Aorta (tissue), 5 donors: ENCODE results near the gene USP11. TPM values are rescaled to one million over a fixed set of nuclear protein-coding genes. Genes with fewer than 3 reads are reported as not detected.
A peak's percentile ranks its signal among the peaks of the same experiment; 100 is the strongest.

Experiments used
- ATAC-seq: fragments of 200-7000 bp; cut with Tn5 transposase; one replicate; pipeline ENCODE4 v1.9.1; 2022; ENCODE audit warnings: moderate library complexity; ENCODE audit not compliant: low FRiP score
- DNase-seq, 2 donors: peaks; one replicate each; pipeline ENCODE4 v3.0.0-alpha.2; 2020
- H3K27ac ChIP-seq, 2 donors: one replicate each; pipeline ENCODE4 v1.5.1; 2013; ENCODE audit warnings: low read length in 2 of 2, mild to moderate bottlenecking in 2 of 2, moderate library complexity in 2 of 2, control low read depth in 1 of 2, inconsistent platforms in 1 of 2, low read depth in 1 of 2
- H3K27me3 ChIP-seq, 2 donors: one replicate each; pipeline ENCODE4 v1.6.1; 2013; ENCODE audit warnings: control low read depth in 1 of 2, low read length in 1 of 2, mild to moderate bottlenecking in 1 of 2, moderate library complexity in 1 of 2; ENCODE audit not compliant: insufficient read depth in 2 of 2, control insufficient read depth in 1 of 2
- H3K36me3 ChIP-seq, 2 donors: one replicate each; pipeline ENCODE4 v1.6.1; 2013; ENCODE audit warnings: control low read depth in 1 of 2, low read length in 1 of 2, mild to moderate bottlenecking in 1 of 2; ENCODE audit not compliant: insufficient read depth in 2 of 2, control insufficient read depth in 1 of 2
- H3K4me1 ChIP-seq, 2 donors: one replicate each; pipeline ENCODE4 v1.6.1; 2013; ENCODE audit warnings: low read length in 2 of 2, control low read depth in 1 of 2, mild to moderate bottlenecking in 1 of 2, moderate library complexity in 1 of 2; ENCODE audit not compliant: insufficient read depth in 2 of 2, control insufficient read depth in 1 of 2
- H3K4me3 ChIP-seq, 2 donors: one replicate each; pipeline ENCODE4 v1.5.1; 2013; ENCODE audit warnings: low read length in 2 of 2, control low read depth in 1 of 2, mild to moderate bottlenecking in 1 of 2
- H3K9me3 ChIP-seq: one replicate; pipeline ENCODE4 v1.6.1; 2013; ENCODE audit warnings: mild to moderate bottlenecking, low read length; ENCODE audit not compliant: control insufficient read depth
- WGBS, 2 donors: extraction: QIAGEN DNeasy Blood & Tissue Kit; methylation state at CpG; one replicate each; pipeline ENCODE4 v1.1.7; 2013; 5-methylcytosine and 5-hydroxymethylcytosine counted together
- intact Hi-C, 2 donors: fragments of 100-400 bp; cut with DNase I; formaldehyde crosslinking; loops; one replicate each; pipeline versions ENCODE4 v1.14.2 to v1.15.0; 2022
- polyA plus RNA-seq, 2 donors: library from polyadenylated mRNA; stranded (reverse); fragments of 200-250 nt; gene quantifications; one replicate each; pipeline ENCODE4 v1.2.3, GENCODE V29; 2013
- total RNA-seq, 2 donors: library from RNA; stranded (reverse); fragmentation: NEBNext Ultra II Directional; extraction: Animal tissue kit (Norgen Biotek cat#: 25700); gene quantifications; one replicate each; pipeline ENCODE4 v1.2.1, GENCODE V29; 2021
- donor health status: healthy with polysubstance abuse.
- donor health status: Bipolar disorder and iron deficiency.
- donor health status: DM: no; HTN: no; CAD: no.
- donor health status: DM: no; HTN: no; CAD: no.
- donor health status: DM: yes; HTN: yes; CAD: no.

USP11 gene
- total and polyA plus RNA-seq, 4 donors: 15.3 to 90.3 (median 73.9) TPM

DNA sequence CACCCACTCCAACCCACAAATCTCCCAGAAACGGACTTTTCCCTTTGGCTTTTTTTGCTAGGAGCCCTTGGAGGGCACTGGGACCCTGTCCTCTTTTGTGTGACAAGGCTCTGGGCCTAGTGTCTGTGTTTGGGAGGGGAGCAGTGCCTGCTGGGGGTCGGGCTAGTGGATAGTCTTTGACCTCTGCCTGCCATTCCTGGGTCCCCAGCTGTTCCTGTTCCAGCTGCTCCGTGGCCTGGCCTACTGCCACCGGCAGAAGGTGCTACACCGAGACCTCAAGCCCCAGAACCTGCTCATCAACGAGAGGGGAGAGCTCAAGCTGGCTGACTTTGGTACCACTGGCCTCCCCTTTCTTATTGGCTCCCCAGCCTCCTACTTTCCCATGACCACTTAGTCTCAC lies 6.7 kb upstream of the USP11 start:
- H3K4me1 ChIP-seq: no peaks in the 10 kb centered on the region
- H3K27ac ChIP-seq: no peak overlapping the region
- WGBS, 2 donors: 81 to 91% methylated on average over 6 of the region's 6 CpGs
- H3K36me3 ChIP-seq: peaks cover 0 to 4% of the 10 kb centered on the region in 2 donors
- no peaks in the 10 kb centered on the region for H3K9me3 ChIP-seq
- no peaks in the 10 kb centered on the region for H3K27me3 ChIP-seq
- DNase-seq: peak in 1 of 2 donors; percentile 45
- intact Hi-C loops: no loop called here
- no peak for ATAC-seq
- H3K4me3 ChIP-seq: no peak overlapping the region

DNA sequence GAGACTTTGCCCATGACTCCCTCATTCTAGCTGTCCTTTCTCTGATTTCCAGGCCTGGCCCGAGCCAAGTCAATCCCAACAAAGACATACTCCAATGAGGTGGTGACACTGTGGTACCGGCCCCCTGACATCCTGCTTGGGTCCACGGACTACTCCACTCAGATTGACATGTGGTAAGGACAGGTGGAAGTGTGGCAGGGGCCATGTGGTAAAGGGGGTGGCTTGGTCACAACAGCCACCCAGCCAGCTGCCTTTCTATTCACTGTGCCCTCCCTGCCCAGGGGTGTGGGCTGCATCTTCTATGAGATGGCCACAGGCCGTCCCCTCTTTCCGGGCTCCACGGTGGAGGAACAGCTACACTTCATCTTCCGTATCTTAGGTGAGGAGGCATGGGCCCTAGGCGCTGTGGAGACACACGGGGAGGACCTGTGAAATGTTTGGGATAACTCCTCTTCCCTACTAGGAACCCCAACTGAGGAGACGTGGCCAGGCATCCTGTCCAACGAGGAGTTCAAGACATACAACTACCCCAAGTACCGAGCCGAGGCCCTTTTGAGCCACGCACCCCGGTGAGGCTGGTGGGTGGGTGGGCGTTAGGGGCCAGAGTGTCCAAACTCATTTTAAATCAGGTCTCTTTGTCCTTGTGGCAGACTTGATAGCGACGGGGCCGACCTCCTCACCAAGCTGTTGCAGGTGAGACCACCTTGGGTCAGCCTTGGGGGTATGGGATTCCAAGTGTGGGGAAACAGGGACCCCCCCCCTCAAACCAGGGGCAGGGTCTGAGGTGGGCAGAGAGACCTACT lies 6.1 kb upstream of the USP11 start:
- intact Hi-C loops: no loop called here
- no peak overlapping the region for H3K27ac ChIP-seq
- H3K27me3 ChIP-seq: no peaks in the 10 kb centered on the region
- H3K4me3 ChIP-seq: no peak overlapping the region
- DNase-seq (peak in 1 of 2 donors; percentile 60), ATAC-seq (no peak)
- no peaks in the 10 kb centered on the region for H3K4me1 ChIP-seq
- 87 to 94% methylated on average over 19 of the region's 19 CpGs for WGBS, 2 donors
- H3K9me3 ChIP-seq: no peaks in the 10 kb centered on the region
- H3K36me3 ChIP-seq: peaks cover 0 to 4% of the 10 kb centered on the region in 2 donors

DNA sequence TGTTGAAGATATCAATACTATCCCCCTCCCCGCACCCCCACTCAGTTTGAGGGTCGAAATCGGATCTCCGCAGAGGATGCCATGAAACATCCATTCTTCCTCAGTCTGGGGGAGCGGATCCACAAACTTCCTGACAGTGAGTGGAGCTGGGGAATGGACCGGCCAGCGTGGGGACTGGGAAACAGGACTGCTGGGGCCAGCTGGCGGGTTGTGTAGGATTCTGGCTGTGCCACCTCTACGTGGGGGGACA lies 5.5 kb upstream of the USP11 start:
- 90 to 91% methylated on average over 9 of the region's 9 CpGs for WGBS, 2 donors
- H3K4me3 ChIP-seq: no peak overlapping the region
- H3K27ac ChIP-seq: no peak overlapping the region
- ATAC-seq (no peak), DNase-seq (peak in 1 of 2 donors; percentile 45)
- peaks cover 0 to 4% of the 10 kb centered on the region in 2 donors for H3K36me3 ChIP-seq
- H3K9me3 ChIP-seq: no peaks in the 10 kb centered on the region
- intact Hi-C loops: no loop called here
- H3K27me3 ChIP-seq: no peaks in the 10 kb centered on the region
- no peaks in the 10 kb centered on the region for H3K4me1 ChIP-seq

DNA sequence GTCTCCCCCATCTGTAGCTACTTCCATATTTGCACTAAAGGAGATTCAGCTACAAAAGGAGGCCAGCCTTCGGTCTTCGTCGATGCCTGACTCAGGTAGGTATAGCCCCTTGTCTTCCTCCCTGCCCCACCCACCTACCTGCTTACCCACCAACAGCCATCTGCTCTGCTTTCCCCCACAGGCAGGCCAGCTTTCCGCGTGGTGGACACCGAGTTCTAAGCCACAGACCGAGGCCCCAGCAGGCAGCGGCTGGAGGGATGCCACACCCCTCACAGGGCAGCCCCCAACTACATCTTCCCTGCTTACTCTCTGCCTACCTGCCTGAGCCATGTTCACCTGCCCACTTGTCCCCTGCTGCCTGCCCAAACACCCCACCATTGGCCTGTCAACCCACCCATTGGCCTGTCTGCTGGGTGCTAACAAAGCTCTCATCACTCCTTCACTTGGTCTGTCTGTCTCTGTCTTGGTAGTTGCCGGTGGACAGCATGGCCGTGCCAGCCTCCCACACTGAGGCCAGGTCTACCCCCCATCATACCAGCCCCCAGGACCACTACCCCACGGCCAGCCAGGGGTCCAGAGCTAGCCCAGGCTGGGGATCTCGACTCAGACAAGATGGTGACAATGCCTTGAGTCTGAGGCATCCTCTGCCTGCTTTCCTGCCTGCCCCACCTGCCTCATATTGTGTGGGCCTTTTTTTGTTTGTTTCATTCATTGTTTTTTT lies 4.1 kb upstream of the USP11 start:
- DNase-seq (peak in 1 of 2 donors; percentile 67), ATAC-seq (no peak)
- Histone ChIP-seq H3K27ac (no peak overlapping the region), H3K9me3 (no peaks in the 10 kb centered on the region), H3K27me3 (no peaks in the 10 kb centered on the region), H3K4me3 (no peak overlapping the region), H3K4me1 (no peaks in the 10 kb centered on the region), H3K36me3 (peaks cover 0 to 4% of the 10 kb centered on the region in 2 donors)
- WGBS, 2 donors: 92 to 95% methylated on average over 12 of the region's 12 CpGs
- intact Hi-C loops: no loop called here

DNA sequence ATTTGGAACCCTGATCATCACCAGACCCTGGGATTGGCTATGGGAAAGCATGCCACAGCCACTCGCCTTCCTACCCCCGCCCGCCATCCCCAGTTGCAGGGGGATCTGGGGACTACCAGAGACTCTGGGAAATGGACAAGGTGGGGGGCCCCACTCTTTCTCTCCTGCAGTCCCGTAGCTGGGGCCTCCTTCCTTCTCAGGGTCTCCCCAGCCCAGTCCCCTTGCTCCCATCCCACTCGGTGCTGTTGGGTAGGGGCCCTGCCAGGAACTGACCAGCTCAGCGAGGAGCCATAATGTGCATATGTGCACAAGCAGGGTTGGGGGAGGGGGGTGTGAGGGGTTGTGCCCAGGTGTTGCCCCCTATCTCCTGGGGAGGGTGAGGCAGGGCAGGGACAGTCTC lies 3.4 kb upstream of the USP11 start:
- no peak for ATAC-seq

DNA sequence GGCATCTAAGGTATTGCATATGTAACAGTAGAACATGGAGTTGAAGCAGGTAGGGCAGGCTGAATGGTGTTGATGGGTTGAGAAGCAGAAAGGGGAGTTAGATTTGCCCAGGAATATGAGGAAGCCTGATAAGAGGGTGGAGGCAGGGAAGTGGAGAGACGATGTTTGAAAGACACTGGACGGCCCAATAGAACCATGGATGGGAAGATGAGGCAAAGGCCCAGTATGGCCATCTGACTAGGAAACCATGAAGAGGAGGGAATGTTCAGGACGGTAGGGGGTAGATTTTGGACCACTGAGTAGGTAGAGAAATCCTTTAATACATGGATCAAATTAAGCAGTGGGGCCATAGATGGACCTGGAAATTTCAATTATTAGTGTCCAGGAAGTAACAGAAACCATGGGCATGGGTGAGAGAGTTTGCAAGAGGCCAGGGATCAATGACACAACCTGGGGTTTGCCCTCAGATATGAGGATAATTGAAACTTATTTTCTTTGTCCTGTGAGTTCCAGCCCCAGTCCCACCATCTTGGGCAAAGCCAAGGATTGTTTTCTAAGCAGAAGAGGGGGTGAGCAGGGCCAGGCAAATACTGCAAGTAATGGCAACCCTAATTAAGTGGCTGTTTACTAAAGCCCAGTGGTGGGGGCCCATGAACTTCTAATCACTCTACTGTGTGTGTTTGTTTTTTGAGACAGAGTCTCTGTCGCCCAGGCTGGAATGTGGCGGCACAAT lies 2.5 kb upstream of the USP11 start:
- no peaks in the 10 kb centered on the region for H3K27me3 ChIP-seq
- H3K27ac ChIP-seq: no peak overlapping the region
- H3K36me3 ChIP-seq: peaks cover 0 to 2% of the 10 kb centered on the region in 2 donors
- no peaks in the 10 kb centered on the region for H3K9me3 ChIP-seq
- ATAC-seq (no peak), DNase-seq (peak in 1 of 2 donors; percentile 40)
- WGBS, 2 donors: 84 to 89% methylated on average over 5 of the region's 5 CpGs
- H3K4me1 ChIP-seq: no peaks in the 10 kb centered on the region
- intact Hi-C loops: loop anchor here in 1 of 2 donors (5.0 kb wide), 1 partner anchor 132 kb away; no protein-coding TSS in a partner anchor
- H3K4me3 ChIP-seq: no peak overlapping the region

More for the DNA sequence above, 3.4 kb upstream of the USP11 start:
- Histone ChIP-seq H3K4me3 (no peak overlapping the region), H3K27me3 (no peaks in the 10 kb centered on the region), H3K27ac (no peak overlapping the region), H3K36me3 (peaks cover 0 to 4% of the 10 kb centered on the region in 2 donors), H3K9me3 (no peaks in the 10 kb centered on the region), H3K4me1 (no peaks in the 10 kb centered on the region)
- intact Hi-C loops: no loop called here
- 87 to 97% methylated on average over 6 of the region's 6 CpGs for WGBS, 2 donors
- peak in 1 of 2 donors; percentile 59 for DNase-seq

DNA sequence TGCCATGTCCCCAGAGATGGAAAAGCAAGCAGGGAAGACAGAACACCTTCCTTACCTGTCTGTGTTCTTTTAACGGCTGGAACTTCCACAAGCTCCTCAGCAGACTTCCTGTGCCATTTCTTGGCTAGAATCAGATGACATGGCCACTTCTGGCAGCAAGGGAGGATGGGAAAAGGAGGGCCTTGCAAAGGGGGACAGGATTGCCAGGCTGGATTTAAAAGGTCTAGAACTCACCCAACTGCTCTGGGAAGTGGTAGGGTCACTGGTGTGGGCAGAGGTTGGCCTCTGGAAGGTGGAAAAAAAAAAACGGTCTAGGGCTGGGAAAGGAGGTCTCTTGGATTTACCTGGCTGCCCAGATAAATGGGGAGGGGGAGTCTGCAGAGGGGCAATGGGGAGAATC lies 1.6 kb upstream of the USP11 start:
- Histone ChIP-seq H3K9me3 (no peaks in the 10 kb centered on the region), H3K4me3 (no peak overlapping the region), H3K36me3 (peaks cover 0 to 2% of the 10 kb centered on the region in 2 donors), H3K4me1 (no peaks in the 10 kb centered on the region), H3K27ac (no peak overlapping the region), H3K27me3 (no peaks in the 10 kb centered on the region)
- 74 to 80% methylated on average over 2 of the region's 2 CpGs for WGBS, 2 donors
- intact Hi-C loops: loop anchor here in 1 of 2 donors (5.0 kb wide), 1 partner anchor 131 kb away; no protein-coding TSS in a partner anchor
- DNase-seq: peak in 1 of 2 donors; percentile 10
- ATAC-seq: no peak

DNA sequence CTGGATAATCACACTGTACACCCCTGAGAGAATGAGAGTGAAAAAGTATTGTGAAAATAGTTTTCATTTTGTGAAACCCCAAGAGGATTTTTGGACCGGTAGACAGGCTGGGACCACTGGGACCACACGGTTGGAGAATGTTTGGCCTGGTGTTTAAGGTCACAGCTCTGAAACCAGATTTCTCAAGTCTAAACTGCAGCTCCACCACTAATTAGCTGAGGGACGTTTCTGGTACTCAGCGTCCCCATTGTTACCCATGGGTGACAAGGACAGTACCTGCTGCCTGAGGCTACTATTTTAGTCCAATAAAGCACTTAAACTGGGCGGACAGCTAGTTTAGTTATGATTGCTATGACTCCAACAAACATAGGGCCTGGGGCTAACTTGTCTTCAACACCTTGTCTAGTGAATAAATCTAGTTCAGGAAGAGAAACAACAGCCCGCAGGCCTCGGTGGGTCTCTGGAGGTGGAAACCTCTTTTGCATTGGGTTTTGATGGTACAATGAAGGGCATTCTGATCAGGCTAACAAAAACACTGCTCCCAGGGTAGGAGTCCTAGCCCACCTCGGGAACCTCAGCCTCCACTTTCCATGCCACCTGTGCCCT lies 509 bp upstream of the USP11 start:
- DNase-seq (peak in 1 of 2 donors; percentile 6), ATAC-seq (no peak)
- no peaks in the 10 kb centered on the region for H3K27me3 ChIP-seq
- peak overlapping the region; percentile 45 to 82 for H3K4me3 ChIP-seq
- H3K4me1 ChIP-seq: no peaks in the 10 kb centered on the region
- H3K27ac ChIP-seq: peak overlapping the region; percentile 57 to 99
- intact Hi-C loops: loop anchor here in 1 of 2 donors (5.0 kb wide), 1 partner anchor 130 kb away; no protein-coding TSS in a partner anchor
- H3K36me3 ChIP-seq: no peaks in the 10 kb centered on the region
- WGBS, 2 donors: 56 to 70% methylated on average over 8 of the region's 8 CpGs
- H3K9me3 ChIP-seq: no peaks in the 10 kb centered on the region
